HG03060 (cell line): ENCODE data around the gene LIPG.
"Not testable (repeated sequence)": the region's sequence is repeated elsewhere in the genome, so short reads cannot be mapped to it uniquely, and the experiment has no call there.

Experiments used
- ATAC-seq: cut with Tn5 transposase; IDR thresholded peaks from one replicate; pipeline ENCODE4 v1.9.1; 2021; ENCODE audit warnings: low read depth, moderate number of reproducible peaks; ENCODE audit not compliant: unreplicated experiment

Gene LIPG

GRCh38 chr18:49546278-49546677, 15.6 kb upstream of the LIPG start:
- ATAC-seq = no peak

- no peak for ATAC-seq
Observed at GRCh38 chr18:49546719-49547273, 15.1 kb upstream of the LIPG start.

- ATAC-seq = no peak
Observed at GRCh38 chr18:49547701-49548100, 14.2 kb upstream of the LIPG start.

- no peak for ATAC-seq
Observed at GRCh38 chr18:49548229-49548636, 13.6 kb upstream of the LIPG start.

GRCh38 chr18:49550621-49551339, 11.1 kb upstream of the LIPG start:
- no peak for ATAC-seq

- no peak for ATAC-seq
Observed at GRCh38 chr18:49553003-49553402, 8.9 kb upstream of the LIPG start.

GRCh38 chr18:49555641-49556040, 6.2 kb upstream of the LIPG start:
- ATAC-seq = no peak

- no peak for ATAC-seq
Observed at GRCh38 chr18:49558356-49558755, 3.5 kb upstream of the LIPG start.

- not testable (repeated sequence) for ATAC-seq
Observed at GRCh38 chr18:49559326-49559931, 2.4 kb upstream of the LIPG start.

- no peak for ATAC-seq
Observed at GRCh38 chr18:49560277-49560623, 1.6 kb upstream of the LIPG start.

- no peak for ATAC-seq
Observed at GRCh38 chr18:49560624-49561288, 1.1 kb upstream of the LIPG start.

GRCh38 chr18:49562481-49563129, 748 bp downstream of the LIPG start:
- ATAC-seq = no peak

GRCh38 chr18:49563130-49563540, 1.3 kb downstream of the LIPG start:
- ATAC-seq = no peak

GRCh38 chr18:49563701-49564517, 2.1 kb downstream of the LIPG start:
- ATAC-seq = no peak

- ATAC-seq = no peak
Observed at GRCh38 chr18:49564518-49564834, 2.6 kb downstream of the LIPG start.

GRCh38 chr18:49565101-49565500, 3.2 kb downstream of the LIPG start:
- ATAC-seq = no peak

GRCh38 chr18:49565612-49566011, 3.8 kb downstream of the LIPG start:
- no peak for ATAC-seq

GRCh38 chr18:49566217-49566770, 4.4 kb downstream of the LIPG start:
- no peak for ATAC-seq

- no peak for ATAC-seq
Observed at GRCh38 chr18:49566985-49567384, 5.1 kb downstream of the LIPG start.

GRCh38 chr18:49569724-49570123, 7.9 kb downstream of the LIPG start:
- ATAC-seq = no peak
